Gastrocnemius medialis (tissue), 4 donors: ENCODE results near the gene SH3TC1. TPM values are rescaled to one million over a fixed set of nuclear protein-coding genes. Genes with fewer than 3 reads are reported as not detected.

Source experiments
- ATAC-seq, 2 donors: fragments of 150-250 bp; one replicate each; pipeline ENCODE4 v1.9.1; 2016
- DNase-seq, 2 donors: peaks; one replicate each; pipeline ENCODE4 v3.0.0-alpha.2; 2019
- H3K27ac ChIP-seq, 4 donors: fragments of 200-600 bp; sonication (generic); 1 replicate in 1 of 4; 2 replicates in 3 of 4; pipeline ENCODE4 v1.5.1; 2016 to 2018; ENCODE audit warnings: mild to moderate bottlenecking in 2 of 4, moderate library complexity in 1 of 4
- H3K27me3 ChIP-seq, 3 donors: fragments of 200-600 bp; sonication (generic) in 2 of 3; 1 replicate in 1 of 3; 2 replicates in 2 of 3; pipeline versions ENCODE4 v1.5.1 to v1.6.0; 2016 to 2019; ENCODE audit warnings: mild to moderate bottlenecking in 1 of 3, moderate library complexity in 1 of 3
- H3K36me3 ChIP-seq, 2 donors: fragments of 200-600 bp; sonication (generic) in 1 of 2; one replicate each; pipeline ENCODE4 v1.5.1; 2017 to 2018
- H3K4me1 ChIP-seq, 2 donors: fragments of 200-600 bp; sonication (generic) in 1 of 2; one replicate each; pipeline ENCODE4 v1.5.1; 2016 to 2017; ENCODE audit warnings: mild to moderate bottlenecking in 2 of 2
- H3K4me3 ChIP-seq, 4 donors: fragments of 200-600 bp; sonication (generic) in 3 of 4; 1 replicate in 1 of 4; 2 replicates in 3 of 4; pipeline ENCODE4 v1.5.1; 2016 to 2019; ENCODE audit warnings: mild to moderate bottlenecking in 2 of 4
- H3K9me3 ChIP-seq, 3 donors: fragments of 200-600 bp; sonication (generic) in 2 of 3; 1 replicate in 1 of 3; 2 replicates in 2 of 3; pipeline ENCODE4 v1.5.1; 2016 to 2019
- CTCF ChIP-seq, 5 experiments: fragments of 450-650 bp in 3 of 5; fragments of 200-600 bp in 2 of 5; sonication (generic) in 2 of 5; IDR thresholded peaks in 4 of 5; conservative IDR thresholded peaks in 1 of 5; 1 replicate in 4 of 5; 2 replicates in 1 of 5; pipeline ENCODE4 v1.5.1; 2016 to 2019; ENCODE audit warnings: antibody characterized with exemption in 5 of 5, mild to moderate bottlenecking in 3 of 5, moderate library complexity in 3 of 5
- POLR2A ChIP-seq, 2 donors: fragments of 450-650 bp; IDR thresholded peaks; one replicate each; pipeline ENCODE4 v1.6.1; 2017; ENCODE audit warnings: antibody characterized with exemption in 2 of 2, mild to moderate bottlenecking in 2 of 2, moderate library complexity in 2 of 2
- in situ Hi-C, 4 donors: fragments of 200-750 bp; cut with MboI; loops; one replicate each; pipeline versions ENCODE4 v1.15.0 to v1.8.0; 2017; ENCODE audit warnings: low sequenced_read_pairs in 4 of 4
- intact Hi-C: fragments of 100-400 bp; cut with DNase I; formaldehyde crosslinking; loops from one replicate; pipeline ENCODE4 v1.15.1; 2023; ENCODE audit warnings: low total_unique reads
- total RNA-seq, 4 donors: library from RNA; depleted of rRNA; stranded (reverse); fragments of >200 nt; gene quantifications; one replicate each; pipeline versions ENCODE4 v1.1.0 to v1.2.3, GENCODE V29; 2016

SH3TC1 gene
- total RNA-seq, 4 donors from 2014 or later, result 2.9 to 8.5 (median 5.8) TPM

GRCh38 chr4:8230033-8230432 is 30.9 kb downstream of the SH3TC1 start:
- Histone ChIP-seq H3K27ac (no peak overlapping the region), H3K9me3 (no peaks in the 10 kb centered on the region), H3K4me1 (peaks cover 14% of the 10 kb centered on the region in 2 donors), H3K4me3 (no peak overlapping the region), H3K36me3 (no peaks in the 10 kb centered on the region), H3K27me3 (no peaks in the 10 kb centered on the region)
- TF ChIP-seq POLR2A (IDR thresholded peaks at IDR 0.05) (no peak), CTCF (IDR thresholded peaks at IDR 0.05 in 4 of 5, conservative IDR thresholded peaks at IDR 0.05 in 1 of 5) (no peak)
- ATAC-seq (no peak), DNase-seq (no peak)
- intact Hi-C loops (no loop called here), in situ Hi-C loops (no loop called here)

GRCh38 chr4:8230891-8231290 is 31.8 kb downstream of the SH3TC1 start:
- ATAC-seq, result no peak
- Histone ChIP-seq H3K4me1 (peaks cover 14% of the 10 kb centered on the region in 2 donors), H3K4me3 (no peak overlapping the region), H3K36me3 (no peaks in the 10 kb centered on the region), H3K27me3 (no peaks in the 10 kb centered on the region), H3K9me3 (no peaks in the 10 kb centered on the region), H3K27ac (no peak overlapping the region)
- intact Hi-C loops, result no loop called here
- TF ChIP-seq CTCF (IDR thresholded peaks at IDR 0.05 in 4 of 5, conservative IDR thresholded peaks at IDR 0.05 in 1 of 5) (no peak), POLR2A (IDR thresholded peaks at IDR 0.05) (no peak)
- in situ Hi-C loops, result no loop called here
- DNase-seq, result no peak

GRCh38 chr4:8231551-8232049 is 32.5 kb downstream of the SH3TC1 start:
- Histone ChIP-seq H3K27me3 (no peaks in the 10 kb centered on the region), H3K27ac (no peak overlapping the region), H3K36me3 (no peaks in the 10 kb centered on the region), H3K9me3 (no peaks in the 10 kb centered on the region), H3K4me1 (peaks cover 14% of the 10 kb centered on the region in 2 donors), H3K4me3 (no peak overlapping the region)
- TF ChIP-seq POLR2A (IDR thresholded peaks at IDR 0.05), result no peak
- TF ChIP-seq CTCF (IDR thresholded peaks at IDR 0.05 in 4 of 5, conservative IDR thresholded peaks at IDR 0.05 in 1 of 5), result no peak
- no peak for ATAC-seq
- in situ Hi-C loops (no loop called here), intact Hi-C loops (no loop called here)
- no peak for DNase-seq

- peaks cover 14% of the 10 kb centered on the region in 2 donors for H3K4me1 ChIP-seq
- H3K4me3 ChIP-seq, result no peak overlapping the region
- in situ Hi-C loops (no loop called here), intact Hi-C loops (no loop called here)
- H3K27me3 ChIP-seq, result no peaks in the 10 kb centered on the region
- H3K27ac ChIP-seq, result no peak overlapping the region
- H3K9me3 ChIP-seq, result no peaks in the 10 kb centered on the region
- ATAC-seq (no peak), DNase-seq (no peak)
- no peaks in the 10 kb centered on the region for H3K36me3 ChIP-seq
- TF ChIP-seq POLR2A (IDR thresholded peaks at IDR 0.05) (no peak), CTCF (IDR thresholded peaks at IDR 0.05 in 4 of 5, conservative IDR thresholded peaks at IDR 0.05 in 1 of 5) (no peak)
Measured at GRCh38 chr4:8232748-8233147, 33.7 kb downstream of the SH3TC1 start.
